Stimulated activated naive CD4-positive, alpha-beta T cell treated with Interleukin-2 at 50 U/mL for 16 hours (primary cell): Measurements from ENCODE around the gene MET.
"Not testable (repeated sequence)": the region's sequence is repeated elsewhere in the genome, so short reads cannot be mapped to it uniquely, and the experiment has no call there.

Experiments used
- DNase-seq: peaks from one replicate; lab custom pipeline; 2025; lab: John Stamatoyannopoulos, UW

MET gene

DNA sequence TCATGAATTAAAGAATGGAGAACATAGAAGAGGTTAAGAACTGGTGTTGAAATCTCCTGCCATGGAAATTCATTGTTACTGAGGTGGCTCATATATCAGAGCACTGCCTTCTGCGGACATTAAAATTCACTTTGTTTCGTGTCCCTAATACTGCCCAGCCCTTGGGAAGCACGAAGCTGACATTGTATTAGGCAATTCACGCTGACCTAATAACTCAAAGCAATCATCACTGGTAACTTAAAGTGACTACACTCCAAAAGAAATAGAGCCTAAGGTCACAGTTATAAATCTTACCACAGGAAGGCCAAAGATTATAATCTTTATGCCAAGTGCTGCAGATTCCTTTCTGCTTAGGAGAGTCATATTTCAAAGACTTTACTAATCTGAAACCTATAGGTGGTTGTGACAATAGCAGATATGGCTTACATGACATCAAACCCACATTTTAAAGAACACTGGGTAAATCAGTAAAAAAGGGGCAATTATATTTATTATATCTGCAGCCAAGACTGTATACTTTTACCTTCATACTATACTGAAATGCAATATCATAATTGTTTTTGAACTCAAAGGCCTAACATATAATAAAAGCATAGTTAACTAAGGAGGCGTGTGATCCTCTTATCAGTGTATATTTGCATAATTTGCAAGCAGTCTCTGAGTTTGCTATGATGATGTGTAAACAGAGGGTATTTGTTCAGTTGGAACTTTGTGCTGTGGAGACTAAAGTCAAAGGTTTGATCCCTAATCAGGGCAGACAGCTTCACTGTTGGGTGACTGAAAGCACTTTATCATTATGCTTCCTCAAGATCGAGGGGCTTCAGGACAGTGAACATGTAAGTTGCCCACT is 138.5 kb downstream of the MET start:
- no peak for DNase-seq

- no peak for DNase-seq
Observed at GRCh38 chr7:116811768-116812167, 139.8 kb downstream of the MET start.

DNA sequence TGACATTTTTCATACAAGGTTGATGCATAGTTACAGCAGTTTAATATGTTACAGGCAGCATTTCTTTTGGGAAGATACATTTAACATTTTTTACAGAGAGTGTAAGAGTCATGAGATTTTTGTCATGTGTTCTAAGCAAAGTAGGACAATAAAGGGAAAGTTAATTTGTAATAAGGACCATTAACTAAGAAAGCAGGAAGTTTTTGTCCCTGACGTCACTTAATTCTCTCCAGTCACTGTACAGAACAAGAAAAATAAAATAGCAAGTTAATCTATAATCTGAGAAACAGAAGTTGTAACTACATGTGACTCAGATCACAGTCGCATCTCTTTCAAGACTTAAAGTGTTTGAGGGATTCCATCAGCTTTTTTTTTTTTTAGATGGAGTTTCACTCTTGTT is 140.9 kb downstream of the MET start:
- DNase-seq: no peak

DNA sequence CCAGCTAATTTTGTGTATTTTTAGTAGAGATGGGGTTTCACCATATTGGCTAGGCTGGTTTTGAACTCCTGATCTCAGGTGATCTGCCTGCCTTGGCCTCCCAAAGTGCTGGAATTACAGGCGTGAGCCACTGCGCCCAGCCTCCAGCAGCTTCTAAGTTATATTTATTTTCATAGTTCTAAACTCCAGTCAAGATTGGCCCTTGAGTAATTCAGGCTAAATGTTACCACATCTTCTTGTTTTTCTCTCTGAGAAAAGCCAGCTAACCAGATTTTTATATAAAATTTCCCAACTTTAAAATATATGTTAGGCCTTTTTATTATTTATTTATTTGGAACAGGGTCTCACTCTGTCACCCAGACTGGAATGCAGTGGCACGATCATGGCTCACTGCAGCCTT is 141.4 kb downstream of the MET start:
- not testable (repeated sequence) for DNase-seq

GRCh38 chr7:116815041-116815440 is 143.0 kb downstream of the MET start:
- no peak for DNase-seq

- DNase-seq: no peak
Observed at GRCh38 chr7:116820149-116820548, 148.2 kb downstream of the MET start.

DNA sequence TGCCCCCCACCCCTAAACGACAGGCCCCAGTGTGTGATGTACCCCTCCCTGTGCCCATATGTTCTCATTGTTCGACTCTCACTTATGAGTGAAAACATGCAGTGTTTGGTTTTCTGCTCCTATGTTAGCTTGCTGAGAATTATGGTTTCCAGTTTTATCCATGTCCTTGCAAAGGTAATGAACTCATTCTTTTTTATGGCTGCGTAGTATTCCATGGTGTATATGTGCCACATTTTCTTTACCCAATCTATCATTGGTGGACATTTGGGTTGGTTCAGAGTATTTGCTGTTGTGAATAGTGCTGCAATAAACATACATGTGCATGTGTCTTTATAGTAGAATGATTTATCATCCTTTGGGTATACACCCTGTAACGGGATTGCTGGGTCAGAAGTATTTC is 149.7 kb downstream of the MET start:
- not testable (repeated sequence) for DNase-seq

DNA sequence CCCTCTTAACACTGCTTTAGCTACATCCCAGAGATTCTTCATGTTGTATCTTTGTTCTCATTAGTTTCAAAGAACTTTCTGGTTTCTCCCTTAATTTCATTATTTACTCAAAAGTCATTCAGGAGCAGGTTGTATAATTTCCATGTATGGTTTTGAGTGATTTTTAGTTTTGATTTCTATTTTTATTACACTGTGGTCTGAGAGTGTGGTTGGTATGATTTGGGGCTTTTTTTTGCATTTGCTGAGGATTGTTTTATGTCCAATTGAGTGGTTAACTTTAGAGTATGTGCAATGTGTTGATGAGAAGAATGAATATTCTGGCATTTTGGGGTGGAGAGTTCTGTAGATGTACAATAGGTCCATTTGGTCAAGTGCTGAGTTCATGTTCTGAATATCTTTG is 152.5 kb downstream of the MET start:
- no peak for DNase-seq

DNA sequence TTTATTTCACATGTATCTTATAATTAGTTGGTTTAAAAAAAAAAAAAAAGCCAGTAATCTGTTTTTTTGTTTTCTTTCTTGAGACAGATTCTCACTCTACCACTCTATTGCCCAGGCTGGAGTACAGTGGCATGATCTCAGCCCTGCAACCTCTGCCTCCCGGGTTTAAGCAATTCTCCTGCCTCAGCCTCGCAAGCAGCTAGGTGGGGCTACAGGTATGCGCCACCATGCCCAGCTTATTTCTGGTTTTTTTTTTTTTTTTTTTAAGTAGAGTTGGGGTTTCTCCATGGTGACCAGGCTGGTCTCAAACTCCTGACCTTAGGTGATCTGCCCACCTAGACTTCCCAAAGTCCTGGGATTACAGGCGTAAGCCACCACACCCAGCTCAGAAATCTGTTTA is 156.3 kb downstream of the MET start:
- DNase-seq: no peak

GRCh38 chr7:116829041-116829440 is 157.0 kb downstream of the MET start:
- DNase-seq: no peak

DNA sequence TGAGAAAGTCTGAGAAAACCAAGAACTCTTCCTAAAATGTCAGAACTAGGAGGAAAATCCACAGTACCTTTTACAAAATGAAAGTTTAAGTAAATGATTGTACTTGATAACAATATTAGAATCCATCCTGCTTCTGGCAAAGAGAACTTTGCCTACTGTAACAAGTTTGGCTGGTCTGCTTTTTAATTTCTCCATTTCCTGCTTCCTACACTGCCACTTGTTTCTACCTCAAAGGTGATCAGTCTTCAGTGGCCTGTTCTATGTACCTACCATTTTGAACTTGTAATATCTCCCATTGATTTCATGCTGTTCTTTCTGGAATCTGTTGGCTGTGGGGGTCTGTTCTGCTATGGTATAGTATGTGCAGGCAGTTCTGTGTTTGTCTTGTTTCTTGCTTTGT is 157.5 kb downstream of the MET start:
- no peak for DNase-seq

- no peak for DNase-seq
Observed at GRCh38 chr7:116832692-116833091, 160.7 kb downstream of the MET start.

DNA sequence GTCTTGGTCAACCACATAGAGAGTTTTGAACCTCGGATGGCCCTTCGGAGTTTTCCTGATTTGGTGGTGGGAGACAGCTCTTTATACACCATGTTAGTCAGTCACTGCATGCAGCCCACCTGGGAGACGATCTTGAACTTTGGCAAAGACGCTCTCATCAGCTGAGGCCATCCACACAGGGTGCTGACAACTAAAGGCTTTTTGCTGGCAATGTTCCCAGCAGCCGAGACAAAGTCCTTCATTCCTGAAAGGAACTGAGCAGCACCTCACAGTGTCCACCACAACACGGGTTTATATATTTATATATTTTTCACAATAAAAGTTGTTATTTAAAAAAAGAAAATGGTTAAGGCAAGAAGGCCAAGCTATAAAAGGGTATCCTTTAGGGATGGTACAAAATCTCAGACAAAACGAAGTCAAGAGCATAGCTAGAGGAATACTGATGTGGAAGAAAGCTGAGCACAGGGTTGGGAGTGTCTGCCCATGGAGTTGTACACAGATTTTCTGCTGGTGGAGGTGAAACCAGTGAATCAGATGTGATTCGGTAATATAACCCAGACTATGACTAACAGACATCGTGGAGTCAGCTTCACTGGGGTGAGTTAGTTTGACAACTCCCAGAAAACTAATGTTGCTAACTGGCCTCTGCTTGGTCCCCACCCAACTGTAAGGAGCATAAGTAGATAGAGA is 163.0 kb downstream of the MET start:
- DNase-seq: no peak

DNA sequence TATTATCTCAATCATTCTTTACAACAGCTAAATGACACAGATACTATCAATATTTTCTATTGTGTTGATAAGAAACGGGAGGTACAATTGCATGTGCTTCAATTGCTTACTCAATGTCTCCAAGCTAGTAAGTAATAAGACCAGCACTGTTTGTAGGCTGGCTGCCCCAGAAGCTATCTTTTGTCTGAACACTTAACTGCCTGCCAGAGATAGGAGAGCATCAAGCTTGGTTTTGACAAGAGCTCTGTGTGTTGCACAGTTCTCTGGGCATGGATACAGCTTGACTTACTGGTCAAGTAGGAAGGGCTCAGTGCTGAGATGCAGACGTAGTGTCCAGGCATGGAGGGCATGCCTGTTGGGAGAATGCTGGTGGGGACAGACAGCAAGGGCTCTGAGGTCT is 164.1 kb downstream of the MET start:
- no peak for DNase-seq

GRCh38 chr7:116836911-116837310 is 164.9 kb downstream of the MET start:
- no peak for DNase-seq

DNA sequence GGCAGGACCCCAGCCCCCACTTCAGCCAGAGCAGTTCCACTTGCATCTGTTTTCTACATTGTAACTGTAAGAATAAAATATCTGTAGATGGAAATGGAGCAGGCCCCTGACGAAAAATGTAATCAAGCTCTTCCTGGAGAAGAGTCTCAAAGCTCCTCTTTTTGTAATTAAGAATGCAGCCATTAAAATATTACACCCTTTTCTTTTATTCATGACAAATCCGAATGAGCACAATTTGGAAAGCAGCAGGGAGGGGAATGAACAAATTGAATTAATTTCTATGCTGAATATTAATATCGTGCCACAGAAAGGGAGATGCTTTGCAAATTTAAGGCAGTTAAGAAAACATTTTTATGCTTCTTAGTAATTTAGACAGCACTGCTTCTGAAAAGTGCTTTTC is 165.6 kb downstream of the MET start:
- DNase-seq: no peak

DNA sequence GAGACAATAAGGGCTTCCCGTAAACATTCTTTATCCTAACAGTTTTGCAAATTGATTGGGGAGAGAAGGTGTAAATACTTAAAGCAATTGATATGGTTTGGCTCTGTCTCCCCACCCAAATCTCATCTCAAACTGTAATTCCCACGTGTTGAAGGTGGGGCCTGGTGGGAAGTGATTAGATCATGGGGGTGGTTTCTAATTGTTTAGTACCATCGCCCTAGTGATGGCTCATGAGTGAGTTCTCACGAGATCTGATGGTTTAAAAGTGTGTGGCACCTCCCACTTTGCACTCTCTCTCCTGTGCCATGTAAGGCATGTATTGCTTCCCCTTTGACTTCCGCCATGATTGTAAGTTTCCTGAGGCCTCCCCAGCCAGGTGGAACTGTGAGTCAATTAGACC is 168.3 kb downstream of the MET start:
- DNase-seq: no peak

DNA sequence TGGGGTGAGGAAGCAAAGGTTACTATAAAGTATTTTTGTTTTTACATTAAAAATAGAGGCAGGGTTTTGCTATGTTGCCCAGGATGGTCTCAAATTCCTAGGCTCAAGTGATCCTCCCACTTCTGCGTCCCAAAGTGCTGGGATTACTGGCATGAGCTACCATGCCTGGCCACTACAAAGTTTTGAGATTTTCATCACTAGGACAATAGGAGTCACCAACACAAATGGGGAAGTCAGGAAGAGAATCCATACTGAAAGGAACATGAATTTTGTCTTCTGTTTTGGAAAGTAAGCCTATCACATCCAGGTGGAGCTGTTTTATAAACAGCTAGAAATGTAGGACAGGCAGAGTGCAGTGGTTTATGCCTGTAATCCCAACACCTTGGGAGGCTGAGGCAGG is 170.4 kb downstream of the MET start:
- no peak for DNase-seq

- no peak for DNase-seq
Observed at GRCh38 chr7:116843378-116843777, 171.4 kb downstream of the MET start.
